ENCODE data around the gene GOLGA6L10.
"Not testable (repeated sequence)": the region's sequence is repeated elsewhere in the genome, so short reads cannot be mapped to it uniquely, and the experiment has no call there.

GOLGA6L10 gene

DNA sequence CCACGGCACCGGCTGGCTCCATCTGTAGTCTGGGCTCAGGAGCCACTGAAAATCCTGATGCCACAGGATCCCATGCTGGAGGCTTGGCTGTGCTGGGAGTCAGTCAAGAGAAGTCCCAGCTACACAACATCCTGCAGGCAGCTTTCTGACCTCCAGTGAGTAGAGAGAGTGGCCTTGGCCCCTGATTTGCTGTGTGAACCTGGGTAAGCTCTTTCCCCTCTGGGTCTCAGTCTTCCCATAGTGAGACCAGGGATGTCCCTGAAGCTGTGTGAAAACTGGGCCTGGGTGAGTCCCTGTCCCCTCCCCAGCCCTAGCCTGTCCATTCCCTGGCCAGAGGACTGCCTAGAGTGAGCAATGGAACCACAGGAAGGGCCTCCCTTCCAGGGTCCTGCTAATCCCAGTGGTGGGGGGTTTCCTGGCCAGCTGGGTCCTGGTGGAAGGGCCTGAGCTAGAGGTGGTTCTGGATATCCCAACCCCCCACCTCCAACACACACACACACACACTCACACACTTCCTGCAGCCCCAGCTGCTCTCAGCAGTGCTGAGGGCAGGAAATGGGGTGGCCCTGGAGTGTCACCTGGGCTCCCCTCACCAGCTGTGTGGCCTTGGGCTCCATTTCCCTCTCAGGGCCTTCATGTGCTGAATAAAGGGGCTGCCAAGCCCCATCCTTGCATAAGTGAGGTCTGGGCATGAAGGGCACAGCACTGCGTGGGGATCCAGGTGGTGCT lies 17.5 kb downstream of the GOLGA6L10 start:
- no CpG with 5 or more reads among the region's 3 CpGs for WGBS (ENCODE audit: insufficient coverage, insufficient read length)
- DNase-seq (ENCODE audit: low read depth, low spot score); H3K4me3 ChIP-seq (ENCODE audit: low read length): not testable (repeated sequence)

GRCh38 chr15:82330921-82331320 lies 18.4 kb downstream of the GOLGA6L10 start:
- H3K4me1 ChIP-seq (ENCODE audit: control insufficient read depth, insufficient read depth, low read length); H3K27ac ChIP-seq (ENCODE audit: low read length); H3K27me3 ChIP-seq (ENCODE audit: control insufficient read depth, insufficient read depth, low read length); H3K36me3 ChIP-seq (ENCODE audit: control insufficient read depth, insufficient read depth, low read length); DNase-seq (ENCODE audit: low read depth, low spot score); H3K9me3 ChIP-seq (ENCODE audit: control insufficient read depth, insufficient read depth, low read length); H3K4me3 ChIP-seq (ENCODE audit: low read length): not testable (repeated sequence)
- WGBS (ENCODE audit: insufficient coverage, insufficient read length) = no CpG with 5 or more reads among the region's 11 CpGs

More for the DNA sequence above, 17.5 kb downstream of the GOLGA6L10 start:
- not testable (repeated sequence) for H3K9me3 ChIP-seq (ENCODE audit: control insufficient read depth, insufficient read depth, low read length); H3K27ac ChIP-seq (ENCODE audit: low read length); H3K36me3 ChIP-seq (ENCODE audit: control insufficient read depth, insufficient read depth, low read length); H3K27me3 ChIP-seq (ENCODE audit: control insufficient read depth, insufficient read depth, low read length); H3K4me1 ChIP-seq (ENCODE audit: control insufficient read depth, insufficient read depth, low read length)

DNA sequence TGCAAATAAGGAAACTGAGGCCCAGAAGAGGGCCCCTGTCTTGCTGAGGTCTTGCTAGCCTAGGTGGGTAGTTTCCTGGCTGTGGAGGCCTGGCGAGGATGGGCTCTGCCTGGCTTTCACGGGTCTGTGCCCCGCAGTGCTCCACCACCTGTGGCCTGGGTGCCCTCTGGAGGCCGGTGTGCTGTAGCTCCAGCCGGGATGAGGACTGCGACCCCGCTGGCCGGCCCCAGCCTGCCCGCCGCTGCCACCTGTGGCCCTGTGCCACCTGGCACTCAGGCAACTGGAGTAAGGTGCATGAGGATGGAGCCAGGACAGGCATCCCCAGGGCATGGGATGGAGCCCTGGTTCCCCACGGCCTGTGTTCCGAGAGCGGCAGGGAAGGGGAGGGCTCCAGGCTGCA lies 20.2 kb downstream of the GOLGA6L10 start:
- H3K4me1 ChIP-seq (ENCODE audit: control insufficient read depth, insufficient read depth, low read length); DNase-seq (ENCODE audit: low read depth, low spot score); H3K27ac ChIP-seq (ENCODE audit: low read length); H3K4me3 ChIP-seq (ENCODE audit: low read length); H3K9me3 ChIP-seq (ENCODE audit: control insufficient read depth, insufficient read depth, low read length); H3K36me3 ChIP-seq (ENCODE audit: control insufficient read depth, insufficient read depth, low read length); H3K27me3 ChIP-seq (ENCODE audit: control insufficient read depth, insufficient read depth, low read length): not testable (repeated sequence)
- no CpG with 5 or more reads among the region's 13 CpGs for WGBS (ENCODE audit: insufficient coverage, insufficient read length)

GRCh38 chr15:82327372-82327771 lies 21.9 kb downstream of the GOLGA6L10 start:
- not testable (repeated sequence) for H3K36me3 ChIP-seq (ENCODE audit: control insufficient read depth, insufficient read depth, low read length); H3K27ac ChIP-seq (ENCODE audit: low read length); H3K9me3 ChIP-seq (ENCODE audit: control insufficient read depth, insufficient read depth, low read length); H3K27me3 ChIP-seq (ENCODE audit: control insufficient read depth, insufficient read depth, low read length); H3K4me1 ChIP-seq (ENCODE audit: control insufficient read depth, insufficient read depth, low read length); DNase-seq (ENCODE audit: low read depth, low spot score); H3K4me3 ChIP-seq (ENCODE audit: low read length)
- WGBS (ENCODE audit: insufficient coverage, insufficient read length) = no CpG with 5 or more reads among the region's 10 CpGs

GRCh38 chr15:82326896-82327295 lies 22.4 kb downstream of the GOLGA6L10 start:
- not testable (repeated sequence) for DNase-seq (ENCODE audit: low read depth, low spot score); H3K9me3 ChIP-seq (ENCODE audit: control insufficient read depth, insufficient read depth, low read length); H3K36me3 ChIP-seq (ENCODE audit: control insufficient read depth, insufficient read depth, low read length); H3K4me1 ChIP-seq (ENCODE audit: control insufficient read depth, insufficient read depth, low read length); H3K27ac ChIP-seq (ENCODE audit: low read length); H3K27me3 ChIP-seq (ENCODE audit: control insufficient read depth, insufficient read depth, low read length); H3K4me3 ChIP-seq (ENCODE audit: low read length)
- WGBS (ENCODE audit: insufficient coverage, insufficient read length) = no CpG with 5 or more reads among the region's 23 CpGs

DNA sequence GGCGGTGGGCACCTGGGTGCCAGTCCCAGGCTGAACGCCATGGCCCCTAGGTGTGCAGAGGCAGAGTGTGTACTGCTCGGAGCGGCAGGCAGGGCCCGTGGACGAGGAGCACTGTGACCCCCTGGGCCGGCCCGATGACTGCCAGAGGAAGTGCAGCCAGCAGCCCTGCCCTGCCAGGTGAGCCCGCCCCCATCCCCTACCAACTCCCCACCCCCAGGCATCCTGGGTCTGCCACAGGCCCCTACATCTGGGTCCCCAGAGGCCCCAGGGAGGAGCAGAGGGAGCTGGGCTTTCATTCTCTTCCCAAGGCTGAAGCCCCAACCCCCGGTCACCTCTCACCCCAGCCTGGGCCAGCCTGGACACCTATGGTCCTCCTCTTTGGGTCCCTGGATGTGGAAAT lies 23.6 kb downstream of the GOLGA6L10 start:
- DNase-seq (ENCODE audit: low read depth, low spot score); H3K36me3 ChIP-seq (ENCODE audit: control insufficient read depth, insufficient read depth, low read length); H3K4me3 ChIP-seq (ENCODE audit: low read length); H3K27me3 ChIP-seq (ENCODE audit: control insufficient read depth, insufficient read depth, low read length); H3K27ac ChIP-seq (ENCODE audit: low read length); H3K9me3 ChIP-seq (ENCODE audit: control insufficient read depth, insufficient read depth, low read length); H3K4me1 ChIP-seq (ENCODE audit: control insufficient read depth, insufficient read depth, low read length): not testable (repeated sequence)
- no CpG with 5 or more reads among the region's 10 CpGs for WGBS (ENCODE audit: insufficient coverage, insufficient read length)

- not testable (repeated sequence) for H3K36me3 ChIP-seq (ENCODE audit: control insufficient read depth, insufficient read depth, low read length); H3K27ac ChIP-seq (ENCODE audit: low read length); H3K4me3 ChIP-seq (ENCODE audit: low read length)
Measured at GRCh38 chr15:82324831-82325230, 24.4 kb downstream of the GOLGA6L10 start.

DNA sequence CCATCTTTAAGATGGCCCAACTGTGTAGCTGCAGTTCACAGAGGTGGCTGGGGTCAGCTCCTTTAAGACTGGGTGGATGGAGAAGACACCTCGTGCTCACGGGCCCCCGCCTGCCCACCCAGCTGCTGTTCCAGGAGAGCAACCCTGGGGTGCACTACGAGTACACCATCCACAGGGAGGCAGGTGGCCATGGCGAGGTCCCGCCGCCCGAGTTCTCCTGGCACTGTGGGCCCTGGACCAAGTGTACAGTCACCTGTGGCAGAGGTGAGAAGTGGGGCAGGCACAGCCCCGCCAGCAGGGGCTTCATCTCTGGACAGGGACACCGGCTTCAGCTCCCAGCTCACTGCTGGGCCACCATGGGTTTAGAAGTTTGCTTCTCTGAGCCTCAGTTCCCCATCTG lies 26.8 kb downstream of the GOLGA6L10 start:
- no CpG with 5 or more reads among the region's 10 CpGs for WGBS (ENCODE audit: insufficient coverage, insufficient read length)
- H3K27me3 ChIP-seq (ENCODE audit: control insufficient read depth, insufficient read depth, low read length); DNase-seq (ENCODE audit: low read depth, low spot score); H3K27ac ChIP-seq (ENCODE audit: low read length); H3K4me1 ChIP-seq (ENCODE audit: control insufficient read depth, insufficient read depth, low read length); H3K36me3 ChIP-seq (ENCODE audit: control insufficient read depth, insufficient read depth, low read length); H3K4me3 ChIP-seq (ENCODE audit: low read length); H3K9me3 ChIP-seq (ENCODE audit: control insufficient read depth, insufficient read depth, low read length): not testable (repeated sequence)

More at GRCh38 chr15:82324831-82325230, 24.4 kb downstream of the GOLGA6L10 start:
- not testable (repeated sequence) for H3K4me1 ChIP-seq (ENCODE audit: control insufficient read depth, insufficient read depth, low read length); H3K27me3 ChIP-seq (ENCODE audit: control insufficient read depth, insufficient read depth, low read length); DNase-seq (ENCODE audit: low read depth, low spot score); H3K9me3 ChIP-seq (ENCODE audit: control insufficient read depth, insufficient read depth, low read length)
- WGBS (ENCODE audit: insufficient coverage, insufficient read length) = no CpG with 5 or more reads among the region's 6 CpGs

DNA sequence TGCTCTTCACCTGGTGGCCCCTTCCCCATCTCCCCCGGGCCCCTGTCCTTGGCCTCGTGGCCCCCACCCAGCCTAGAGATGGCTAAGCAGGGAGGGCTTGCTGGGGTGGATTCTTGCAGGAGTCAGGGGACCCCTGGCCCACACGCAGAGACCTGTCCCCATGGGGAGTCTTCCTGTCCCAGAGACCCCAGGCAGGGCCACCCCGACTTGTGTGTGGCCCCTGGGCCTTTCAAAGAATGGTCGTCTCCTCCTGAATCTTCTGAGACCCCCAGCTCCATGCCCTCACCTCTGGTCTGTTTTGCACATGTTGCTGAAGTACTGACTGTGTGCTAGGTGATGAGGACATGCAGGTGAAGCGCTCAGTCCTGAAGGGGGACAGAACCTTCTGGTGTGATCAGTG lies 28.4 kb downstream of the GOLGA6L10 start:
- not testable (repeated sequence) for H3K27me3 ChIP-seq (ENCODE audit: control insufficient read depth, insufficient read depth, low read length); H3K27ac ChIP-seq (ENCODE audit: low read length)
- WGBS (ENCODE audit: insufficient coverage, insufficient read length) = no CpG with 5 or more reads among the region's 6 CpGs

GRCh38 chr15:82319522-82320278 lies 29.6 kb downstream of the GOLGA6L10 start:
- not testable (repeated sequence) for H3K4me1 ChIP-seq (ENCODE audit: control insufficient read depth, insufficient read depth, low read length); H3K4me3 ChIP-seq (ENCODE audit: low read length); H3K27ac ChIP-seq (ENCODE audit: low read length); H3K27me3 ChIP-seq (ENCODE audit: control insufficient read depth, insufficient read depth, low read length); H3K9me3 ChIP-seq (ENCODE audit: control insufficient read depth, insufficient read depth, low read length); H3K36me3 ChIP-seq (ENCODE audit: control insufficient read depth, insufficient read depth, low read length); DNase-seq (ENCODE audit: low read depth, low spot score)
- no CpG with 5 or more reads among the region's 19 CpGs for WGBS (ENCODE audit: insufficient coverage, insufficient read length)

More for the DNA sequence above, 28.4 kb downstream of the GOLGA6L10 start:
- H3K9me3 ChIP-seq (ENCODE audit: control insufficient read depth, insufficient read depth, low read length); H3K4me1 ChIP-seq (ENCODE audit: control insufficient read depth, insufficient read depth, low read length); DNase-seq (ENCODE audit: low read depth, low spot score); H3K36me3 ChIP-seq (ENCODE audit: control insufficient read depth, insufficient read depth, low read length); H3K4me3 ChIP-seq (ENCODE audit: low read length): not testable (repeated sequence)

GRCh38 chr15:82318281-82318680 lies 31.0 kb downstream of the GOLGA6L10 start:
- H3K36me3 ChIP-seq (ENCODE audit: control insufficient read depth, insufficient read depth, low read length); H3K27me3 ChIP-seq (ENCODE audit: control insufficient read depth, insufficient read depth, low read length); H3K4me3 ChIP-seq (ENCODE audit: low read length); H3K27ac ChIP-seq (ENCODE audit: low read length); DNase-seq (ENCODE audit: low read depth, low spot score); H3K4me1 ChIP-seq (ENCODE audit: control insufficient read depth, insufficient read depth, low read length); H3K9me3 ChIP-seq (ENCODE audit: control insufficient read depth, insufficient read depth, low read length): not testable (repeated sequence)
- no CpG with 5 or more reads among the region's 8 CpGs for WGBS (ENCODE audit: insufficient coverage, insufficient read length)
